HEK293T (cell line): Measurements from ENCODE around the gene ANP32B.
"Not testable (repeated sequence)": the region's sequence is repeated elsewhere in the genome, so short reads cannot be mapped to it uniquely, and the experiment has no call there.

Experiments used
- CTCF ChIA-PET: fragments of 350-600 bp; formaldehyde crosslinking; extraction: SDS; loops from one replicate; lab custom pipeline; 2021; ENCODE audit warnings: antibody characterized with exemption, inconsistent platforms; lab: Yijun Ruan, JAX
- POLR2A ChIA-PET: fragments of 350-600 bp; formaldehyde crosslinking; extraction: SDS; loops from one replicate; lab custom pipeline; 2020; ENCODE audit warnings: antibody characterized with exemption, inconsistent platforms; lab: Yijun Ruan, JAX
- DNase-seq: peaks from one replicate; pipeline ENCODE4 v3.0.0; 2012; ENCODE audit warnings: mixed read lengths; ENCODE audit errors: extremely low spot score
- ARNT ChIP-seq: fragments of 450-650 bp; IDR thresholded peaks from 2 replicates; pipeline ENCODE4 v1.6.1; 2017; ENCODE audit warnings: mild to moderate bottlenecking
- BHLHE40 ChIP-seq: fragments of 450-650 bp; IDR thresholded peaks from 2 replicates; pipeline ENCODE4 v1.6.1; 2016; ENCODE audit warnings: mild to moderate bottlenecking, moderate library complexity, borderline replicate concordance
- CTBP1 ChIP-seq: fragments of 450-650 bp; IDR thresholded peaks from 2 replicates; pipeline ENCODE4 v1.6.1; 2016; ENCODE audit warnings: borderline replicate concordance
- ELF4 ChIP-seq: fragments of 450-650 bp; IDR thresholded peaks from 2 replicates; pipeline ENCODE4 v1.6.1; 2017; ENCODE audit warnings: antibody characterized with exemption
- FOXA1 ChIP-seq: fragments of 450-650 bp; IDR thresholded peaks from 2 replicates; pipeline ENCODE4 v1.6.1; 2016; ENCODE audit warnings: mild to moderate bottlenecking
- FOXK2 ChIP-seq: fragments of 450-650 bp; IDR thresholded peaks from 2 replicates; pipeline ENCODE4 v1.6.1; 2016; ENCODE audit warnings: mild to moderate bottlenecking
- FOXM1 ChIP-seq: fragments of 450-650 bp; IDR thresholded peaks from 2 replicates; pipeline ENCODE4 v1.6.1; 2017; ENCODE audit warnings: mild to moderate bottlenecking, borderline replicate concordance
- HDGF ChIP-seq: fragments of 450-650 bp; IDR thresholded peaks from 2 replicates; pipeline ENCODE4 v1.6.1; 2017; ENCODE audit warnings: antibody characterized with exemption, borderline replicate concordance
- L3MBTL2 ChIP-seq: fragments of 450-650 bp; conservative IDR thresholded peaks from 2 replicates; pipeline ENCODE4 v1.6.1; 2016; ENCODE audit warnings: mild to moderate bottlenecking
- LEF1 ChIP-seq: fragments of 450-650 bp; IDR thresholded peaks from 2 replicates; pipeline ENCODE4 v1.6.1; 2017; ENCODE audit warnings: mild to moderate bottlenecking, borderline replicate concordance
- NFRKB ChIP-seq: fragments of 450-650 bp; IDR thresholded peaks from 2 replicates; pipeline ENCODE4 v1.6.1; 2016; ENCODE audit warnings: mild to moderate bottlenecking, moderate library complexity
- SP1 ChIP-seq: fragments of 450-650 bp; IDR thresholded peaks from 2 replicates; pipeline ENCODE4 v1.6.1; 2017
- SUZ12 ChIP-seq: fragments of 450-650 bp; IDR thresholded peaks from 2 replicates; pipeline ENCODE4 v1.6.1; 2016; ENCODE audit warnings: mild to moderate bottlenecking
- TARDBP ChIP-seq: fragments of 450-650 bp; IDR thresholded peaks from 2 replicates; pipeline ENCODE4 v1.6.1; 2016
- ZNF384 ChIP-seq: fragments of 450-650 bp; IDR thresholded peaks from 2 replicates; pipeline ENCODE4 v1.6.1; 2016
- TF ChIP-seq, protein P1 (sequence below): fragments of 450-650 bp; IDR thresholded peaks from 2 replicates; pipeline ENCODE4 v1.6.1; 2016

The ANP32B gene

DNA sequence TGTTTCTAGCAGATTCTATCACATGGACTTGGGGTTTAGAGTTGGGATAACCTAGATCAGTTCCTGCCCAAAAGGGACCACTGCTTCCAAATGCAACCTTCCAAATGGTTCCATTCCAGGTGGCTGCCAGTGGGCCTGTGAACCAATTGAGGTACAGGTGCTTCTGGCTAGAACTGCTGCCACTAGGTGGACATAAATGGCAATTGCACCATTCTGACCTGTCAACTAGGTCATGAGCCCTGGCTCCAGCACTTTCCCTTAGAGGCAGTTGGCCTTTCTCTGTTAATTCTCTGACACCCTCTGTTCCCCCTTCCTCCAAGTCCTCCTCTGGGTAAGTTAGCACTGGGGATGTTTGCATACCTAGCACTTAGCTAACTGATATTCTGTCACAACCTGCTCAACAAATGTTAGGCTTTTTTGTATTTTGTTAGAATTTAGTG, 28.6 kb upstream of the ANP32B start:
- TF ChIP-seq, protein P1, sequence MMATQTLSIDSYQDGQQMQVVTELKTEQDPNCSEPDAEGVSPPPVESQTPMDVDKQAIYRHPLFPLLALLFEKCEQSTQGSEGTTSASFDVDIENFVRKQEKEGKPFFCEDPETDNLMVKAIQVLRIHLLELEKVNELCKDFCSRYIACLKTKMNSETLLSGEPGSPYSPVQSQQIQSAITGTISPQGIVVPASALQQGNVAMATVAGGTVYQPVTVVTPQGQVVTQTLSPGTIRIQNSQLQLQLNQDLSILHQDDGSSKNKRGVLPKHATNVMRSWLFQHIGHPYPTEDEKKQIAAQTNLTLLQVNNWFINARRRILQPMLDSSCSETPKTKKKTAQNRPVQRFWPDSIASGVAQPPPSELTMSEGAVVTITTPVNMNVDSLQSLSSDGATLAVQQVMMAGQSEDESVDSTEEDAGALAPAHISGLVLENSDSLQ = peak; percentile 21; the same call in 1 of the 2 replicates
- TF ChIP-seq L3MBTL2 (no peak), NFRKB (no peak)
- ChIA-PET POLR2A (no interaction called here), CTCF (interaction anchor here (1.2 kb wide), 1 partner anchor 10 kb away, joined by 3 read pairs; no protein-coding TSS in a partner anchor)
- DNase-seq = peak; percentile 72

DNA sequence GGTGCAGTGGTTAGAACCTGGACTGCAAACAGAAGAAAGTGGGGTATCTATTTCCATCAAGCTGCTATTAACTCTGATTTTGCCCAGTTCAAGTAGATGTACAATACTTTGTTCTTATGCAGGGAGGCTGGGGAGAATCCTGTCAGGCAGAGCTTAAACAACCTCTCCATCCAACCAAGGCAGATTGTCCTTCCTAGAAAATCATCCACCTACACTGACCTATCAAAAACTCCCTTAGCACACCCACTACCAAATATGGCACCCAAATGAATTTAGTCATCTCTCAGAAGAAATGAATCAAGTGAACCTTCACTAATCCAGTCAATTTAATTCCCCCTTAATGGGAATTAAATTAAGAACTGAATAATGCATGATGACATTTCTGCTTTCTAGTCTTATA, 26.8 kb upstream of the ANP32B start:
- TF ChIP-seq ELF4 (no peak), BHLHE40 (no peak), HDGF (no peak), ZNF384 (no peak), FOXA1 (no peak), NFRKB (no peak), LEF1 (no peak), FOXM1 (no peak), SP1 (no peak), TARDBP (no peak), CTBP1 (no peak), L3MBTL2 (no peak), SUZ12 (no peak), ARNT (no peak)
- TF ChIP-seq, protein P1 = no peak
- ChIA-PET POLR2A (no interaction called here), CTCF (interaction anchor here (1.4 kb wide), 1 partner anchor 27 kb away, joined by 3 read pairs; no protein-coding TSS in a partner anchor)
- DNase-seq = no peak

DNA sequence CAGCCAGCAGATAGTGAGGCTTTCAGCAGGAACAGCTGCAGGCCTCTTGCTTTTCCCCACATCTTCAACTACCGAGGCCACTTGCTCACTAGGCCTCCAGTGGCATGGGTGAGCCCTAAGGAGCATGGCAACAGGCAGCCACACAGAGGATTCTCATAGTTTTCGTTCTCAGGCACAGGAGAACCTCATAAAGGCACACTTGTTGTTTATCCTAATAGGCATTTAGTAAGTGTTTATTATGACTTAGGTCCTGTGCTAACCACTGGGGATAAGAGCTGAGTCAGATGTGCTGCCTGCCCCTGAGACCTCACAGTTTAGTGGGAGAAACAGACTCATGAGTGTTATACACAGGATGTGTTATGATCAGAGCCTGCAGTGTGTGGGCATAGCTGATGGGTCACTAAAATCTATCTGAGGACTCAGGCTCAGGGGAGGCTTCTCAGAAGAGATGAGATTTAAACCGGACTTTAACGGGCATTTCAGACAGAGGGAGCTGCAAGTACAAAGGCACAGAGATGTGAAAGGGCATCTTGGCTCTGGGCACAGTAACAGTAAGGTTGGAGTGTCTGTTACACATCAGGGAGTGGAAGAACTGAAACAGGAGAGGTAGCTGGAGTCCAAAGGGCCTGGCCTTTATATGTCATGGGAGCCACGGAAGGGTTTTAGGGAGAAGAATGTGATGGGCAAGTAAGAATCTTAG, 24.2 kb upstream of the ANP32B start:
- DNase-seq = no peak
- no peak for TF ChIP-seq FOXA1
- TF ChIP-seq ZNF384 = no peak
- no peak for TF ChIP-seq ARNT
- no peak for TF ChIP-seq BHLHE40
- no peak for TF ChIP-seq TARDBP
- no peak for TF ChIP-seq NFRKB
- no peak for TF ChIP-seq FOXM1
- no peak for TF ChIP-seq SUZ12
- no peak for TF ChIP-seq HDGF
- TF ChIP-seq CTBP1 = no peak
- no peak for TF ChIP-seq LEF1
- no peak for TF ChIP-seq L3MBTL2
- POLR2A ChIA-PET = interaction anchor here (1.2 kb wide), 1 partner anchor 24 kb away, joined by 3 read pairs; the partner anchor contains the start of gene ANP32B
- CTCF ChIA-PET = interaction anchor here (0.5 to 1.2 kb wide), 2 partner anchors 69 to 245 kb away, joined by 3 read pairs; no protein-coding TSS in a partner anchor

DNA sequence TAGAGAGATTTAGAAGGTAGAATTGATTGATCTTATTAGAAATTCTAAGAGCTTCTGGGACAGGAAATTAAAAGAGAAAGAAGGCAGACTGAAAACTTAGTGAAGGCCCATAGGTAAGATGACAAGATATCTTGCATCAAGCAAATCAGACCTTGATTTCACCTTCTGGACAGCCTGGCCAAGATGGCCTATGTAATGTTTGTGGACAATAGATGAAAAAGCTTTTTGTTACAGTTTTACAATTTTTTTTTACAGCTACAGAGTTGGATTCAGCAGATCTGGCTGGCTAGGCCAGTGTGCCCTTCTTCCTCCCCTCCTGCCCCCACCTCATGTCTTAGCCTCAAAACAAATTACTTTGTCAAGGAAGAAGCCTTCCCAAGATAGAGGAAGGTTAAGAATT, 23.6 kb upstream of the ANP32B start:
- TF ChIP-seq NFRKB (no peak), ZNF384 (no peak), L3MBTL2 (no peak), SP1 (no peak), FOXA1 (no peak), LEF1 (no peak), FOXM1 (no peak), ARNT (no peak), BHLHE40 (no peak), FOXK2 (no peak), ELF4 (no peak), HDGF (no peak), SUZ12 (no peak), TARDBP (no peak), CTBP1 (no peak)
- TF ChIP-seq, protein P1 = no peak
- no peak for DNase-seq
- ChIA-PET POLR2A (interaction anchor here (1.2 kb wide), 1 partner anchor 24 kb away, joined by 3 read pairs; the partner anchor contains the start of gene ANP32B), CTCF (interaction anchor here (1.2 kb wide), 1 partner anchor 69 kb away, joined by 3 read pairs; no protein-coding TSS in a partner anchor)

DNA sequence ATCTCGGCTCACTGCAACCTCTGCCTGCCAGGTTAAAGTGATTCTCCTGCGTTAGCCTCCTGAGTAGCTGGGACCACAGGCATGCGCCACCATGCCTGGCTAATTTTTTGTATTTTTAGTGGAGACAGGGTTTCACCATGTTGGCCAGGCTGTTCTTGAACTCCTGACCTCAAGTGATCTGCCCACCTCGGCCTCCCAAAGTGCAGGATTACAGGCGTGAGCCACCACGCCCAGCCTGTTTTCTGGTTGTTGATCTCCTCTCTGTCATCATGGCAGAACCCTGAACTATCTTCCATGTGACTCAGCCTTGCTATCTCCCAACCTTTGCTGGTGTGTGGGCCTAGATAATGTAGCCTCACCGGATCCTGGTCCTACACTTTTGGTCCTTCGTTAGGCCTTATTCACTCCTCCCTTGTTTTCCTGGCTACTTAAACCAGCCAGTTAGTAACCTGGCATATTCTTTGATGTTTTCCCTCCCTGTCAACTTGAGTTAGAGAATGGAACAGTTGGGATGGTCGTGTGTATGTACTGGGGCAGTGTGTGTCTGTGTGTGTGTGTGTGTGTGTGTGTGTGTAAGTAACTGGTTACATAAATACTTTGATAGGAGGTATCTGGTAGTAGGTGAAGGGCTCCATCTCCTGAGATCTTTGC, 22.3 kb upstream of the ANP32B start:
- DNase-seq, CTCF ChIA-PET, POLR2A ChIA-PET: not testable (repeated sequence)

DNA sequence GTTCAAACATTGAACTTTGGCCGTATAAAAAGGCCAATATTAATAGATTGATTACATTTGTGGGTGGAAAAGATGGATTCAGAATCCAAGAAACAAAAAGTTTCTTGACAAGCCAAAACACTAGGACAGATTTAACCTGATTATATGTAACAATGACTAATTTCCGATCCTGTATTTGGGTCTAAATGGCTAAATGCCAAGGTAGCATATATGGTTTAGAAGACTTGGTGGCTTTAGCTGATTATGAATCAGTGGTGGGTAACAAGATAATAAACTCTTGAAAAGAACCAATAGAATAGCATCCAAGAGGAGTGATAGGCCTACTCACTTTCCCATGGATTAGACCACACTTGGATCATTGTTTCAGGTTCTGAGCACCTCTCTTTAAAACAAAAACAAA, 21.8 kb upstream of the ANP32B start:
- ChIA-PET POLR2A (interaction anchor here (1.4 to 2.1 kb wide), 2 partner anchors 21 to 39 kb away, joined by 6 to 7 read pairs; partner anchors contain the start of genes ANP32B and TRMO), CTCF (no interaction called here)
- DNase-seq = no peak
- TF ChIP-seq, protein P1 = no peak
- TF ChIP-seq ELF4 (no peak), FOXA1 (no peak), FOXM1 (no peak), BHLHE40 (no peak), L3MBTL2 (no peak), SP1 (no peak), SUZ12 (no peak), LEF1 (no peak), CTBP1 (no peak), ZNF384 (no peak), FOXK2 (no peak), ARNT (no peak), NFRKB (no peak), HDGF (no peak), TARDBP (no peak)
